Uterus (tissue), 4 donors: ENCODE results near the gene CNN2. TPM values are rescaled to one million over a fixed set of nuclear protein-coding genes. Genes with fewer than 3 reads are reported as not detected.

Source experiments
- DNase-seq, 2 donors: peaks; one replicate each; pipeline ENCODE4 v3.0.0-alpha.2; 2019 to 2020
- H3K27ac ChIP-seq, 2 donors: fragments of 200-600 bp; sonication (generic); 1 replicate in 1 of 2; 2 replicates in 1 of 2; pipeline ENCODE4 v1.5.1; 2016 to 2018
- H3K27me3 ChIP-seq, 2 donors: fragments of 200-600 bp; sonication (generic); one replicate each; pipeline ENCODE4 v1.5.1; 2018 to 2019; ENCODE audit warnings: control low read depth in 1 of 2
- H3K36me3 ChIP-seq, 2 donors: fragments of 200-600 bp; sonication (generic); one replicate each; pipeline ENCODE4 v1.5.1; 2019; ENCODE audit warnings: control low read depth in 1 of 2
- H3K4me1 ChIP-seq, 2 donors: fragments of 200-600 bp; sonication (generic); one replicate each; pipeline ENCODE4 v1.5.1; 2018 to 2019; ENCODE audit warnings: control low read depth in 1 of 2
- H3K4me3 ChIP-seq, 2 donors: fragments of 200-600 bp; sonication (generic); 1 replicate in 1 of 2; 2 replicates in 1 of 2; pipeline ENCODE4 v1.5.1; 2018 to 2019; ENCODE audit warnings: mild to moderate bottlenecking in 1 of 2
- H3K9me3 ChIP-seq, 2 donors: fragments of 200-600 bp; sonication (generic); one replicate each; pipeline ENCODE4 v1.5.1; 2019; ENCODE audit warnings: control low read depth in 1 of 2
- POLR2A ChIP-seq, 2 donors: fragments of 450-650 bp; IDR thresholded peaks; one replicate each; pipeline ENCODE4 v1.6.1; 2016; ENCODE audit warnings: antibody characterized with exemption in 2 of 2, mild to moderate bottlenecking in 1 of 2, moderate library complexity in 1 of 2
- intact Hi-C: fragments of 100-400 bp; cut with DNase I; formaldehyde crosslinking; loops from one replicate; pipeline ENCODE4 v1.15.1; 2023; ENCODE audit warnings: low total_unique reads
- total RNA-seq, 4 donors: library from RNA; depleted of rRNA in 3 of 4; stranded (reverse); fragments of >200 nt in 3 of 4; gene quantifications; one replicate each; pipeline versions ENCODE4 v1.1.0 to v1.2.4, GENCODE V29; 2014 to 2023
- TF ChIP-seq, protein P1 (sequence below), 4 experiments: fragments of 200-600 bp in 2 of 4; fragments of 450-650 bp in 2 of 4; sonication (generic) in 2 of 4; IDR thresholded peaks; one replicate each; pipeline ENCODE4 v1.5.1; 2016 to 2019; ENCODE audit warnings: antibody characterized with exemption in 4 of 4, mild to moderate bottlenecking in 2 of 4, moderate library complexity in 1 of 4
- donor health status: DM: yes; HTN: yes; CAD: no.

Gene CNN2
- total RNA-seq, 4 donors from 2014 or later = 14.3 to 186 (median 88.5) TPM

- Histone ChIP-seq H3K9me3 (no peaks in the 10 kb centered on the region), H3K36me3 (no peaks in the 10 kb centered on the region), H3K4me1 (peaks cover 0 to 7% of the 10 kb centered on the region in 2 donors), H3K27ac (no peak overlapping the region), H3K4me3 (no peak overlapping the region), H3K27me3 (peaks cover 22 to 27% of the 10 kb centered on the region in 2 donors)
- TF ChIP-seq, protein P1, sequence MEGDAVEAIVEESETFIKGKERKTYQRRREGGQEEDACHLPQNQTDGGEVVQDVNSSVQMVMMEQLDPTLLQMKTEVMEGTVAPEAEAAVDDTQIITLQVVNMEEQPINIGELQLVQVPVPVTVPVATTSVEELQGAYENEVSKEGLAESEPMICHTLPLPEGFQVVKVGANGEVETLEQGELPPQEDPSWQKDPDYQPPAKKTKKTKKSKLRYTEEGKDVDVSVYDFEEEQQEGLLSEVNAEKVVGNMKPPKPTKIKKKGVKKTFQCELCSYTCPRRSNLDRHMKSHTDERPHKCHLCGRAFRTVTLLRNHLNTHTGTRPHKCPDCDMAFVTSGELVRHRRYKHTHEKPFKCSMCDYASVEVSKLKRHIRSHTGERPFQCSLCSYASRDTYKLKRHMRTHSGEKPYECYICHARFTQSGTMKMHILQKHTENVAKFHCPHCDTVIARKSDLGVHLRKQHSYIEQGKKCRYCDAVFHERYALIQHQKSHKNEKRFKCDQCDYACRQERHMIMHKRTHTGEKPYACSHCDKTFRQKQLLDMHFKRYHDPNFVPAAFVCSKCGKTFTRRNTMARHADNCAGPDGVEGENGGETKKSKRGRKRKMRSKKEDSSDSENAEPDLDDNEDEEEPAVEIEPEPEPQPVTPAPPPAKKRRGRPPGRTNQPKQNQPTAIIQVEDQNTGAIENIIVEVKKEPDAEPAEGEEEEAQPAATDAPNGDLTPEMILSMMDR (IDR thresholded peaks at IDR 0.05) = no peak
- no peak for TF ChIP-seq POLR2A (IDR thresholded peaks at IDR 0.05)
- no peak for DNase-seq
- intact Hi-C loops = no loop called here
Measured at GRCh38 chr19:1004204-1004802, 22.1 kb upstream of the CNN2 start.

DNA sequence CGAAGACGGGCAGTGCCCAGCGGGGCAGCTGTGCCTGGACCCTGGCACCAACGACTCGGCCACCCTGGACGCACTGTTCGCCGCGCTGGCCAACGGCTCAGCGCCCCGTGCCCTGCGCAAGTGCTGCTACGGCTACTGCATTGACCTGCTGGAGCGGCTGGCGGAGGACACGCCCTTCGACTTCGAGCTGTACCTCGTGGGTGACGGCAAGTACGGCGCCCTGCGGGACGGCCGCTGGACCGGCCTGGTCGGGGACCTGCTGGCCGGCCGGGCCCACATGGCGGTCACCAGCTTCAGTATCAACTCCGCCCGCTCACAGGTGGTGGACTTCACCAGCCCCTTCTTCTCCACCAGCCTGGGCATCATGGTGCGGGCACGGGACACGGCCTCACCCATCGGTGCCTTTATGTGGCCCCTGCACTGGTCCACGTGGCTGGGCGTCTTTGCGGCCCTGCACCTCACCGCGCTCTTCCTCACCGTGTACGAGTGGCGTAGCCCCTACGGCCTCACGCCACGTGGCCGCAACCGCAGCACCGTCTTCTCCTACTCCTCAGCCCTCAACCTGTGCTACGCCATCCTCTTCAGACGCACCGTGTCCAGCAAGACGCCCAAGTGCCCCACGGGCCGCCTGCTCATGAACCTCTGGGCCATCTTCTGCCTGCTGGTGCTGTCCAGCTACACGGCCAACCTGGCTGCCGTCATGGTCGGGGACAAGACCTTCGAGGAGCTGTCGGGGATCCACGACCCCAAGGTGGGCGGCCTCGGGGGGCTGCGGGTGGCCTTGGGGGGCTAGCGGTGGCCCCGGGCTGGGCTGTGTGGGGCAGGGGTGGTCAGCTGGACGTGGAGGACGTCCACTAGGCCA lies 21.4 kb upstream of the CNN2 start:
- Histone ChIP-seq H3K9me3 (no peaks in the 10 kb centered on the region), H3K4me3 (no peak overlapping the region), H3K27me3 (peaks cover 19 to 21% of the 10 kb centered on the region in 2 donors), H3K36me3 (no peaks in the 10 kb centered on the region), H3K4me1 (peaks cover 0 to 7% of the 10 kb centered on the region in 2 donors), H3K27ac (no peak overlapping the region)
- intact Hi-C loops = no loop called here
- no peak for DNase-seq
- no peak for TF ChIP-seq POLR2A (IDR thresholded peaks at IDR 0.05)
- TF ChIP-seq, protein P1 (IDR thresholded peaks at IDR 0.05) = no peak

- Histone ChIP-seq H3K27me3 (peaks cover 8% of the 10 kb centered on the region in 2 donors), H3K27ac (no peak overlapping the region), H3K9me3 (no peaks in the 10 kb centered on the region), H3K4me3 (no peak overlapping the region), H3K4me1 (no peaks in the 10 kb centered on the region), H3K36me3 (no peaks in the 10 kb centered on the region)
- intact Hi-C loops = no loop called here
- DNase-seq = no peak
- TF ChIP-seq, protein P1 (IDR thresholded peaks at IDR 0.05) = no peak
- no peak for TF ChIP-seq POLR2A (IDR thresholded peaks at IDR 0.05)
Measured at GRCh38 chr19:1006711-1007398, 19.6 kb upstream of the CNN2 start.

DNA sequence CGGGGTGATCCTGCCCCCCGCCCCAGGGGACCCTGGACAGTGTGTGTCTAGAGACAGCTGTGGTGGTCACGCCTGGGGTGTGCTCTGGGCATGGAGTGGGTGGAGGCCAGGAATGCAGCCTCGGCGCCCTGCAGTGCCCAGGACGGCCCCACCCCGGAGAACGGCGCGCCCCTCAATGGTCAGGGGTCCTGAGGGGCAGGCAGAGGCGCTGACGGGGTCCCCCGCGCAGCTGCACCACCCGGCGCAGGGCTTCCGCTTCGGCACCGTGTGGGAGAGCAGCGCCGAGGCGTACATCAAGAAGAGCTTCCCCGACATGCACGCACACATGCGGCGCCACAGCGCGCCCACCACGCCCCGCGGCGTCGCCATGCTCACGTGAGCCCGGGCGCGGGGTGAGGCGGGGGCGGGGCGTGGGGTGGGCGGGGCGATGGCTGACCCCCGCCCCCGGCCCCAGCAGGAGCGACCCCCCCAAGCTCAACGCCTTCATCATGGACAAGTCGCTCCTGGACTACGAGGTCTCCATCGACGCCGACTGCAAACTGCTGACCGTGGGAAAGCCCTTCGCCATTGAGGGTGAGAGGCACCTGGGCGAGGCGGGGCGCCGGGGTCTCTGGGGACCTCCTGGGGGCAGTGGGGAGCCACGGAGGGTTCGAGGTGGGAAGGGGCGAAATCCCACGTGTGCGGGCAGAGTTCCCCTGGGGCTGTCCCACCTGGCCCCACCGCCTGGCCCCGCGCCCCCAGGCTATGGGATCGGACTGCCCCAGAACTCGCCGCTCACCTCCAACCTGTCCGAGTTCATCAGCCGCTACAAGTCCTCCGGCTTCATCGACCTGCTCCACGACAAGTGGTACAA lies 18.8 kb upstream of the CNN2 start:
- DNase-seq = no peak
- H3K4me3 ChIP-seq = no peak overlapping the region
- no peak overlapping the region for H3K27ac ChIP-seq
- H3K36me3 ChIP-seq = no peaks in the 10 kb centered on the region
- H3K9me3 ChIP-seq = no peaks in the 10 kb centered on the region
- no peaks in the 10 kb centered on the region for H3K4me1 ChIP-seq
- intact Hi-C loops = no loop called here
- H3K27me3 ChIP-seq = peaks cover under 1 to 2% of the 10 kb centered on the region in 2 donors
- no peak for TF ChIP-seq POLR2A (IDR thresholded peaks at IDR 0.05)
- TF ChIP-seq, protein P1 (IDR thresholded peaks at IDR 0.05) = no peak
